A673 (cell line): ENCODE data around the gene THSD1. TPM values are rescaled to one million over a fixed set of nuclear protein-coding genes. Genes with fewer than 3 reads are reported as not detected.

ENCODE experiments used
- BruUV-seq: library from RNA; stranded (reverse); fragments of 400-500 nt; replicated peaks from 2 replicates; lab custom pipeline; 2021; lab: Mats Ljungman, UMichigan
- CTCF ChIA-PET: fragments of 300-600 bp; sonication (Branson Sonifier 250); formaldehyde crosslinking; loops from one replicate; lab custom pipeline; 2022; ENCODE audit warnings: antibody characterized with exemption; lab: Charles Lee
- POLR2A ChIA-PET: fragments of 300-600 bp; sonication (Branson Sonifier 250); formaldehyde crosslinking; loops from one replicate; lab custom pipeline; 2022; ENCODE audit warnings: antibody characterized with exemption; ENCODE audit not compliant: low non-redundant PET; lab: Charles Lee
- DNase-seq: peaks from one replicate; pipeline ENCODE4 v3.0.0-alpha.2; 2015; ENCODE audit warnings: low spot score
- H3K27ac ChIP-seq: fragments of 200-600 bp; sonication (generic); 2 replicates; pipeline ENCODE4 v1.5.1; 2016; ENCODE audit warnings: mixed run types, low read depth, mild to moderate bottlenecking, mixed read lengths, antibody characterized with exemption, low read length; ENCODE audit not compliant: poor library complexity, severe bottlenecking
- H3K27me3 ChIP-seq: fragments of 200-600 bp; sonication (generic); replicated peaks from 2 replicates; pipeline ENCODE4 v1.6.1; 2017; ENCODE audit warnings: mixed run types, low read depth, mild to moderate bottlenecking, mixed read lengths, antibody characterized with exemption, low read length; ENCODE audit not compliant: insufficient read depth, poor library complexity
- H3K36me3 ChIP-seq: fragments of 200-600 bp; sonication (generic); 2 replicates; pipeline ENCODE4 v1.6.1; 2016; ENCODE audit warnings: mixed run types, mild to moderate bottlenecking, mixed read lengths, antibody characterized with exemption, low read length; ENCODE audit not compliant: insufficient read depth, poor library complexity, severe bottlenecking
- H3K4me1 ChIP-seq: fragments of 200-600 bp; sonication (generic); 2 replicates; pipeline ENCODE4 v1.6.1; 2017; ENCODE audit warnings: mixed run types, mild to moderate bottlenecking, mixed read lengths, antibody characterized with exemption, low read length; ENCODE audit not compliant: insufficient read depth, poor library complexity, severe bottlenecking
- H3K4me3 ChIP-seq: fragments of 200-600 bp; sonication (generic); 2 replicates; pipeline ENCODE4 v1.5.1; 2016; ENCODE audit warnings: low read depth, mixed run types, mild to moderate bottlenecking, mixed read lengths, low read length; ENCODE audit not compliant: poor library complexity, severe bottlenecking
- H3K9me3 ChIP-seq: fragments of 200-600 bp; sonication (generic); 2 replicates; pipeline ENCODE4 v1.6.1; 2016; ENCODE audit warnings: mixed run types, low read depth, mild to moderate bottlenecking, mixed read lengths, antibody characterized with exemption, low read length; ENCODE audit not compliant: poor library complexity, severe bottlenecking
- CTCF ChIP-seq: fragments of 300-800, 200-600 bp; sonication (generic); conservative IDR thresholded peaks from 2 replicates; pipeline ENCODE4 v1.5.1; 2017; ENCODE audit warnings: low read depth, mild to moderate bottlenecking, antibody characterized with exemption, low read length, moderate library complexity, mixed read lengths
- EZH2 ChIP-seq: fragments of 200-600 bp; sonication (generic); IDR thresholded peaks from 2 replicates; pipeline ENCODE4 v1.6.1; 2017; ENCODE audit warnings: borderline replicate concordance, low read depth, mild to moderate bottlenecking, mixed read lengths, antibody characterized with exemption, low read length; ENCODE audit not compliant: poor library complexity, severe bottlenecking
- intact Hi-C: fragments of 100-400 bp; cut with micrococcal nuclease; formaldehyde crosslinking; loops from one replicate; pipeline ENCODE4 v1.10.0; 2022; ENCODE audit not compliant: unreplicated experiment
- total RNA-seq: library from RNA; stranded (reverse); gene quantifications from 2 replicates; pipeline ENCODE4 v1.2.3, GENCODE V29; 2021

Gene THSD1
- total RNA-seq, 1 experiment from 2014 or later: 0.13 TPM

- BruUV-seq: no TSS peak
- DNase-seq: no peak
- Histone ChIP-seq H3K9me3 (no peaks in the 10 kb centered on the region), H3K27ac (no peak overlapping the region), H3K27me3 (no peaks in the 10 kb centered on the region), H3K4me1 (no peaks in the 10 kb centered on the region), H3K4me3 (no peak overlapping the region), H3K36me3 (no peaks in the 10 kb centered on the region)
- intact Hi-C loops: no loop called here
- TF ChIP-seq CTCF: no peak
- TF ChIP-seq EZH2: no peak
- POLR2A ChIA-PET: no interaction called here
- CTCF ChIA-PET: no interaction called here
Measured at GRCh38 chr13:52348071-52348470, 57.9 kb downstream of the THSD1 start.

- Histone ChIP-seq H3K36me3 (no peaks in the 10 kb centered on the region), H3K27me3 (no peaks in the 10 kb centered on the region), H3K9me3 (no peaks in the 10 kb centered on the region), H3K27ac (no peak overlapping the region), H3K4me1 (no peaks in the 10 kb centered on the region), H3K4me3 (no peak overlapping the region)
- POLR2A ChIA-PET: no interaction called here
- DNase-seq: no peak
- CTCF ChIA-PET: interaction anchor here (1.1 kb wide), 1 partner anchor 105 kb away, joined by 4 read pairs; the partner anchor contains the start of gene VPS36
- no peak for TF ChIP-seq EZH2
- TF ChIP-seq CTCF: no peak
- intact Hi-C loops: no loop called here
- BruUV-seq: no TSS peak
Measured at GRCh38 chr13:52345631-52346251, 60.2 kb downstream of the THSD1 start.

DNA sequence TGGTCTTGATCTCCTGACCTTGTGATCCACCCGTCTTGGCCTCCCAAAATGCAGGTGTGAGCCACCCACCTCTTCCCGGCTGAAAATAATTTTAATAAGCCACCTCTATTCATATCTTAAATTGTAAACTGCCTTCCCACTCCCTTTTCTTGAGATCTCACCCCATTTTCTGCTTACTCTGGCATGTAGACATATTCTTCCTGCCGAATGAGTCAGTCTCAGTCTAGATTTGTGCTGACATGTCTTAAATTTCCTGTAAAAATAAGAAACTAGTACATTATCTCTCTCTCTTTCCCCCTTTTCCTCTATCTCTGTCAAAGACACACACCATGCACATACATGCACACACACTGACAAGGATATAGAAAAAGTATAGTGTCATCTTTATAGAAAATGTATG is 60.9 kb downstream of the THSD1 start:
- ChIA-PET CTCF (no interaction called here), POLR2A (no interaction called here)
- no peaks in the 10 kb centered on the region for H3K27me3 ChIP-seq
- no TSS peak for BruUV-seq
- H3K27ac ChIP-seq: no peak overlapping the region
- no peak overlapping the region for H3K4me3 ChIP-seq
- no peaks in the 10 kb centered on the region for H3K4me1 ChIP-seq
- no peak for DNase-seq
- no peaks in the 10 kb centered on the region for H3K36me3 ChIP-seq
- intact Hi-C loops: no loop called here
- no peaks in the 10 kb centered on the region for H3K9me3 ChIP-seq
- TF ChIP-seq CTCF (no peak), EZH2 (no peak)
